Tibial nerve (tissue), 4 donors: ENCODE data around the gene FAM234B. TPM values are rescaled to one million over a fixed set of nuclear protein-coding genes. Genes with fewer than 3 reads are reported as not detected.
"Not testable (repeated sequence)": the region's sequence is repeated elsewhere in the genome, so short reads cannot be mapped to it uniquely, and the experiment has no call there.

Experiments used
- DNase-seq, 2 donors: peaks; one replicate each; pipeline ENCODE4 v3.0.0-alpha.2; 2019; ENCODE audit warnings: low spot score in 2 of 2
- H3K27ac ChIP-seq, 4 donors: fragments of 200-600 bp; sonication (generic) in 3 of 4; one replicate each; pipeline ENCODE4 v1.5.1; 2017 to 2019; ENCODE audit warnings: mild to moderate bottlenecking in 1 of 4
- H3K27me3 ChIP-seq, 2 donors: fragments of 200-600 bp; sonication (generic) in 1 of 2; one replicate each; pipeline versions ENCODE4 v1.5.1 to v1.6.0; 2017 to 2019
- H3K36me3 ChIP-seq, 3 donors: fragments of 200-600 bp; sonication (generic); one replicate each; pipeline ENCODE4 v1.5.1; 2018 to 2019
- H3K4me1 ChIP-seq, 4 donors: fragments of 200-600 bp; sonication (generic) in 3 of 4; one replicate each; pipeline ENCODE4 v1.5.1; 2017 to 2019
- H3K4me3 ChIP-seq, 4 donors: fragments of 200-600 bp; sonication (generic) in 3 of 4; one replicate each; pipeline ENCODE4 v1.5.1; 2017 to 2019; ENCODE audit warnings: mild to moderate bottlenecking in 1 of 4, moderate library complexity in 1 of 4
- H3K9me3 ChIP-seq, 4 donors: fragments of 200-600 bp; sonication (generic) in 3 of 4; one replicate each; pipeline ENCODE4 v1.5.1; 2017 to 2019
- EP300 ChIP-seq, 2 donors: sonication (generic); formaldehyde crosslinking; IDR thresholded peaks; one replicate each; pipeline ENCODE4 v1.6.1; 2017; ENCODE audit warnings: antibody characterized with exemption in 2 of 2, mild to moderate bottlenecking in 1 of 2
- POLR2A ChIP-seq, 2 donors: fragments of 450-650 bp; IDR thresholded peaks; one replicate each; pipeline ENCODE4 v1.6.1; 2017; ENCODE audit warnings: antibody characterized with exemption in 2 of 2, mild to moderate bottlenecking in 2 of 2, moderate library complexity in 2 of 2
- WGBS, 2 donors: methylation state at CpG; one replicate each; pipeline ENCODE4 v1.1.5; 2018; 5-methylcytosine and 5-hydroxymethylcytosine counted together
- total RNA-seq, 4 donors: library from RNA; depleted of rRNA; stranded (reverse); fragments of >200 nt; gene quantifications; one replicate each; pipeline ENCODE4 v1.1.0, GENCODE V29; 2016
- TF ChIP-seq, protein P1 (sequence below), 5 experiments: fragments of 200-600 bp in 3 of 5; fragments of 450-650 bp in 2 of 5; sonication (generic) in 3 of 5; IDR thresholded peaks; one replicate each; pipeline ENCODE4 v1.5.1; 2016 to 2019; ENCODE audit warnings: antibody characterized with exemption in 5 of 5, mild to moderate bottlenecking in 3 of 5, moderate library complexity in 2 of 5

The FAM234B gene
- total RNA-seq, 4 donors from 2014 or later = 2.0 to 12.6 (median 8.4) TPM

DNA sequence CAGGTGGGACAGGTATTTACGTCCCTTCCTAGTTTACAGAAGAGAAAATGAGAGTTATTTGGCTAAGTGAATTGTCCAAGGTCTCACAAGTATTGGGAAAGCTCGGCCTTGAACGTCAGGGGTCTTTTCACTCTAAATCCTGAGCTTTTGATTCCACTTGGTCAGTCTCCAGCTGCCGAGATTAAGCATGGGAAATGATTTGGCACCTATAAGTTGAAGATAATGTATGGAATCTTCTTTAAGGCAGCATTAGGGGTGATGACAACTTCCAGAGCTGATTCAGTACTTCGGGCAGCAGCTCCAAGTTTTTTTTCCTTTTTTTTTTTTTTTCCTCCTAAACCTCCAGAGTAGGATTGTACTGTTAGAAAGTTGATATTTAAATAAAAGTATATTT lies 722 bp downstream of the FAM234B start:
- no peak for TF ChIP-seq POLR2A (IDR thresholded peaks at IDR 0.05)
- Histone ChIP-seq H3K4me1 (peaks cover 0 to 25% (median 2%) of the 10 kb centered on the region in 4 donors), H3K9me3 (no peaks in the 10 kb centered on the region), H3K36me3 (no peaks in the 10 kb centered on the region), H3K27ac (peak overlapping the region in 3 of 4 donors; percentile 51 to 85 (median 78)), H3K27me3 (no peaks in the 10 kb centered on the region), H3K4me3 (peak overlapping the region; percentile 56 to 100 (median 98))
- 4 to 6% methylated on average over 5 of the region's 5 CpGs for WGBS, 2 donors
- no peak for DNase-seq

DNA sequence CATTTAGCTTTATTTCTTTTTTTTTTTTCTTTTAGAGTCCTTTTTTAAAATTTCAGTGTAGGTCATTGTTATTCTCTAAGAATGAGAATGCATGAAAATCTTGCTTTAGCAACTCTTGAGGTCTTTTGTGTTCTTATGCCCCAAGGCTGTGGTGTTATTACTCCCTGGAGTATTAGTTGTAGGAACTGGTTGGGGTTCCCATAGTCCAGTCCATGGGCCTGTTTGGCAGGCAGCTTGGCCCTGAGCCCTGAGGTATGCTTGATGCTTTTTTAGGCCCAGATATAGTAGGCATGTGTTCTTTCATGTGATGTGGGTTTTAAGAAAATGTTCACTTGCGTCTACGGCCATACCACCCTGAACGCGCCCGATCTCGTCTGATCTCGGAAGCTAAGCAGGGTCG lies 1.6 kb downstream of the FAM234B start:
- H3K9me3 ChIP-seq = no peaks in the 10 kb centered on the region
- H3K4me3 ChIP-seq = no peak overlapping the region
- TF ChIP-seq EP300 (IDR thresholded peaks at IDR 0.05) = no peak
- no peak for TF ChIP-seq POLR2A (IDR thresholded peaks at IDR 0.05)
- TF ChIP-seq, protein P1, sequence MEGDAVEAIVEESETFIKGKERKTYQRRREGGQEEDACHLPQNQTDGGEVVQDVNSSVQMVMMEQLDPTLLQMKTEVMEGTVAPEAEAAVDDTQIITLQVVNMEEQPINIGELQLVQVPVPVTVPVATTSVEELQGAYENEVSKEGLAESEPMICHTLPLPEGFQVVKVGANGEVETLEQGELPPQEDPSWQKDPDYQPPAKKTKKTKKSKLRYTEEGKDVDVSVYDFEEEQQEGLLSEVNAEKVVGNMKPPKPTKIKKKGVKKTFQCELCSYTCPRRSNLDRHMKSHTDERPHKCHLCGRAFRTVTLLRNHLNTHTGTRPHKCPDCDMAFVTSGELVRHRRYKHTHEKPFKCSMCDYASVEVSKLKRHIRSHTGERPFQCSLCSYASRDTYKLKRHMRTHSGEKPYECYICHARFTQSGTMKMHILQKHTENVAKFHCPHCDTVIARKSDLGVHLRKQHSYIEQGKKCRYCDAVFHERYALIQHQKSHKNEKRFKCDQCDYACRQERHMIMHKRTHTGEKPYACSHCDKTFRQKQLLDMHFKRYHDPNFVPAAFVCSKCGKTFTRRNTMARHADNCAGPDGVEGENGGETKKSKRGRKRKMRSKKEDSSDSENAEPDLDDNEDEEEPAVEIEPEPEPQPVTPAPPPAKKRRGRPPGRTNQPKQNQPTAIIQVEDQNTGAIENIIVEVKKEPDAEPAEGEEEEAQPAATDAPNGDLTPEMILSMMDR (IDR thresholded peaks at IDR 0.05) = no peak
- no peaks in the 10 kb centered on the region for H3K27me3 ChIP-seq
- no peak overlapping the region for H3K27ac ChIP-seq
- no peaks in the 10 kb centered on the region for H3K36me3 ChIP-seq
- H3K4me1 ChIP-seq = peaks cover 0 to 30% (median 5%) of the 10 kb centered on the region in 4 donors
- 71 to 95% methylated on average over 1 to 8 of the region's 8 CpGs for WGBS, 2 donors
- DNase-seq = no peak

DNA sequence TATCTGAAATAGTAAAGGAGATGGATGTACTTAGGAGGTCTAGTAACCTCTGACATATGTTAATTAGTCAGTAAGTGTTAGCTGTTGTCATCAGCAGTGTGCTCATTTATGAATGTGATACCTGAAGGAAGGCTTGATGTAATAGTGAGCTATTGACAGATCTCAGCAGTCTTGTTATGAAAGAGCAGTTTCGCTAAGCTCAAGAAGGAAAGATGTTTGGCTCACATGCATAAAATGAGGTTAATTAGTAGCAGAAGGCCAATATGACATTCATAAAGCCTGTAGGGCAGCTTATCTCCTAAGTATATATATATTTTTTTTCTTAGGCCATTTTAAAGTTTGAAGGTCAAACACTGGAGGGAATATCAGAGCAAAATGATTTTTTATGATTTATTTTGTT lies 2.8 kb downstream of the FAM234B start:
- WGBS, 2 donors = 91 to 94% methylated on average over 1 of the region's 1 CpG

DNA sequence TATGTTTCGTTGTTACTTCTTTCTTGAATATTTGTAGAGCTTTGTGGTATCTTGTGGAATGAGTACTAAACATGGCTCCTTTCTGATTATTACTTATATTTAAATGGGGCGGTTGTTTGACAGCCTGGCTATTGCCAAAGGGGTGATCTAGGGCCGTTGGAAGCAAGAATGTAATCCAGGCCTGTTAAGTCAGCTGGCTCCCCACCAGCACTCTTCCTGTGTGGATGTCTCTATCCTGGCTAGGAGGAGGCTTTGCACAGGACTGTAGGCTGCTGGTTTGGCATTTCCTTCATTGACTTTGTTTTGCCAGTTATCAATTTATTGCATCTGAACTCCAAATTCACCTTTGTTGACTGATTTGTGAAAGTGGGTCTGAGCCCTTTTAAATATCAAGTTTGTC lies 5.6 kb downstream of the FAM234B start:
- peaks cover 0 to 5% (median 0%) of the 10 kb centered on the region in 4 donors for H3K9me3 ChIP-seq
- WGBS, 2 donors = 50 to 70% methylated on average over 3 of the region's 3 CpGs
- H3K4me1 ChIP-seq = peaks cover 0 to 23% (median 4%) of the 10 kb centered on the region in 4 donors
- TF ChIP-seq POLR2A (IDR thresholded peaks at IDR 0.05) (no peak), EP300 (IDR thresholded peaks at IDR 0.05) (no peak)
- TF ChIP-seq, protein P1 (IDR thresholded peaks at IDR 0.05) = no peak
- H3K27me3 ChIP-seq = no peaks in the 10 kb centered on the region
- H3K36me3 ChIP-seq = no peaks in the 10 kb centered on the region
- H3K27ac ChIP-seq = no peak overlapping the region
- H3K4me3 ChIP-seq = no peak overlapping the region
- no peak for DNase-seq

More for the DNA sequence above, 2.8 kb downstream of the FAM234B start:
- Histone ChIP-seq H3K36me3 (no peaks in the 10 kb centered on the region), H3K27ac (no peak overlapping the region), H3K4me1 (peaks cover 0 to 30% (median 5%) of the 10 kb centered on the region in 4 donors), H3K4me3 (no peak overlapping the region), H3K27me3 (no peaks in the 10 kb centered on the region), H3K9me3 (no peaks in the 10 kb centered on the region)
- DNase-seq = no peak
- TF ChIP-seq EP300 (IDR thresholded peaks at IDR 0.05) = no peak
- TF ChIP-seq, protein P1 (IDR thresholded peaks at IDR 0.05) = no peak
- no peak for TF ChIP-seq POLR2A (IDR thresholded peaks at IDR 0.05)

DNA sequence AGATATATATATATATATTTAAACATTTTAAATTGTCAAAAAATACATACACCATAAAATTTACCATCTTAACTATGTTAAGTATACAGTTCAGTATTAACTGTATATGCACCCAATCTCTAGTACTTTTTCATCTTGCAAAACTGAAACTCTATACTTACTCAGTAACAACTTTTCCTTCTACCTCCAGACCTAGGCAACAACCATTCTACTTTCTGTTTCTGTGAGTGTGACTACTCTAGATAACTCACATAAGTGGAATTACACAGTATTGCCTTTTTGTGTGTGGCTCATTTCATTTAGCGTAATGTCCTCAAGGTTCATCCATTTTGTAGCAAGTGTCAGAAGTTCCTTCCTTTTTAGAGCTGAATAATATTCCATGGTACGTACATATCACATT lies 8.2 kb downstream of the FAM234B start:
- WGBS, 2 donors = 48 to 50% methylated on average over 2 of the region's 2 CpGs
- Histone ChIP-seq H3K4me1 (peaks cover 0 to 8% (median 3%) of the 10 kb centered on the region in 4 donors), H3K4me3 (no peak overlapping the region), H3K9me3 (peaks cover 0 to 5% (median 0%) of the 10 kb centered on the region in 4 donors), H3K36me3 (peaks cover 0 to 6% (median 0%) of the 10 kb centered on the region in 3 donors), H3K27me3 (no peaks in the 10 kb centered on the region), H3K27ac (no peak overlapping the region)
- DNase-seq = no peak
- no peak for TF ChIP-seq EP300 (IDR thresholded peaks at IDR 0.05)
- no peak for TF ChIP-seq POLR2A (IDR thresholded peaks at IDR 0.05)
- TF ChIP-seq, protein P1 (IDR thresholded peaks at IDR 0.05) = no peak

DNA sequence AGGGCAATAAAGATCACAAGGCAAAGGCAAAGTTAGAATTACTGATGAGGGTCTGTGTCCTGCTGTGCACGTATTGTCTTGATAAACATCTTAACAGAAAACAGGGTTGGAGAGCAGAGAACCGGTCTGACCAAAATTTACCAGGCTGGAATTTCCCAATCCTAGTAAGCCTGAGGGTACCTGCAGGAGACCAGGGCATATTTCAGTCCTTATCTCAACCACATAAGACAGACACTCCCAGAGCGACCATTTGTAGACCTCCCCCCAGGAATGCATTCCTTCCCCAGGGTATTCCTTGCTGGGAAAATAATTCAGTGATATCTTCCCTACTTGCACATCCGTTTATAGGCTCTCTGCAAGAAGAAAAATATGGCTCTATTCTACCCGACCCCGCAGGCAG lies 9.4 kb downstream of the FAM234B start:
- not testable (repeated sequence) for DNase-seq, H3K27me3 ChIP-seq, H3K9me3 ChIP-seq, H3K36me3 ChIP-seq, H3K27ac ChIP-seq, H3K4me3 ChIP-seq, H3K4me1 ChIP-seq
- WGBS, 2 donors = 90 to 92% methylated on average over 6 of the region's 6 CpGs
